PC-3 (cell line): ENCODE results near the gene DNAJB6.

ENCODE experiments used
- CTCF ChIP-seq: fragments of 300-600 bp; sonication (generic); conservative IDR thresholded peaks from 2 replicates; pipeline ENCODE4 v1.5.1; 2017; ENCODE audit warnings: antibody characterized with exemption, low read depth, mild to moderate bottlenecking, low read length
- EZH2 ChIP-seq: fragments of 300-600 bp; sonication (generic); IDR thresholded peaks from one replicate; pipeline ENCODE4 v1.6.1; 2017; ENCODE audit warnings: antibody characterized with exemption, mild to moderate bottlenecking, low read length; ENCODE audit not compliant: unreplicated experiment

- TF ChIP-seq CTCF (no peak), EZH2 (no peak)
Observed at GRCh38 chr7:157408258-157409101, 71.7 kb downstream of the DNAJB6 start.
